Tibial nerve (tissue), 4 donors: ENCODE measurements around the gene HMCN2.

ENCODE experiments used
- CTCF ChIP-seq, 5 experiments: fragments of 200-600 bp in 3 of 5; fragments of 450-650 bp in 2 of 5; sonication (generic) in 3 of 5; IDR thresholded peaks; one replicate each; pipeline ENCODE4 v1.5.1; 2016 to 2019; ENCODE audit warnings: antibody characterized with exemption in 5 of 5, mild to moderate bottlenecking in 3 of 5, moderate library complexity in 2 of 5
- EP300 ChIP-seq, 2 donors: sonication (generic); formaldehyde crosslinking; IDR thresholded peaks; one replicate each; pipeline ENCODE4 v1.6.1; 2017; ENCODE audit warnings: antibody characterized with exemption in 2 of 2, mild to moderate bottlenecking in 1 of 2
- POLR2A ChIP-seq, 2 donors: fragments of 450-650 bp; IDR thresholded peaks; one replicate each; pipeline ENCODE4 v1.6.1; 2017; ENCODE audit warnings: antibody characterized with exemption in 2 of 2, mild to moderate bottlenecking in 2 of 2, moderate library complexity in 2 of 2

GRCh38 chr9:130445268-130445983 is 179.9 kb downstream of the HMCN2 start:
- TF ChIP-seq CTCF (IDR thresholded peaks at IDR 0.05), result no peak
- TF ChIP-seq POLR2A (IDR thresholded peaks at IDR 0.05), result no peak
- TF ChIP-seq EP300 (IDR thresholded peaks at IDR 0.05), result no peak
